Fibroblast of the conjunctiva (primary cell): ENCODE measurements around the gene SLPI.

Experiments
- DNase-seq: peaks from one replicate; pipeline ENCODE4 v3.0.0-alpha.2; 2010; ENCODE audit warnings: low read depth

The SLPI gene

GRCh38 chr20:45212836-45213235 is 41.5 kb downstream of the SLPI start:
- no peak for DNase-seq

- no peak for DNase-seq
These were observed 42.5 kb downstream of the SLPI start for GRCh38 chr20:45211569-45212474.

- DNase-seq: no peak
These were observed 44.4 kb downstream of the SLPI start for GRCh38 chr20:45209924-45210323.

- DNase-seq: no peak
These were observed 47.6 kb downstream of the SLPI start, which contains the start of gene SEMG1 for GRCh38 chr20:45206725-45207124. SEMG1 (plus strand) TSS chr20:45207033; CDS start chr20:45207054, 21 bp downstream.
